Naive thymus-derived CD8-positive, alpha-beta T cell (primary cell): ENCODE data around the gene KRT10. TPM values are rescaled to one million over a fixed set of nuclear protein-coding genes. Genes with fewer than 3 reads are reported as not detected.
"Not testable (repeated sequence)": the region's sequence is repeated elsewhere in the genome, so short reads cannot be mapped to it uniquely, and the experiment has no call there.

Experiments
- ATAC-seq, 2 donors: fragments of 150-1000 bp; cut with Tn5 transposase in 1 of 2; sonication (Bioruptor Pico), chemical (Tn5 transposase) in 1 of 2; 1 replicate in 1 of 2; 2 replicates in 1 of 2; pipeline ENCODE4 v1.10.0; 2021; ENCODE audit warnings: mild to moderate bottlenecking in 2 of 2, moderate library complexity in 2 of 2
- POLR2A ChIA-PET: fragments of 350-600 bp; sonication (Branson Sonifier 250); formaldehyde crosslinking; loops from one replicate; lab custom pipeline; 2021; ENCODE audit warnings: antibody characterized with exemption; lab: Charles Lee
- DNase-seq, 10 donors: peaks; one replicate each; pipeline versions ENCODE4 v3.0.0 to v3.0.0-alpha.2; 2020 to 2022
- H3K27ac Mint-ChIP-seq, 10 donors: one replicate each; pipeline ENCODE4 v1.8.0; 2020 to 2022; ENCODE audit warnings: mild to moderate bottlenecking in 10 of 10, mixed read lengths in 10 of 10, moderate library complexity in 4 of 10, inconsistent platforms in 1 of 10
- H3K27me3 Mint-ChIP-seq, 5 donors: one replicate each; pipeline ENCODE4 v1.8.0; 2021 to 2022; ENCODE audit warnings: mixed read lengths in 5 of 5
- H3K36me3 Mint-ChIP-seq, 3 donors: one replicate each; pipeline ENCODE4 v1.8.0; 2020 to 2022; ENCODE audit warnings: mixed read lengths in 3 of 3, mild to moderate bottlenecking in 2 of 3, inconsistent platforms in 1 of 3
- H3K4me1 Mint-ChIP-seq, 4 donors: one replicate each; pipeline ENCODE4 v1.8.0; 2021 to 2022; ENCODE audit warnings: mixed read lengths in 4 of 4
- H3K4me3 Mint-ChIP-seq, 10 donors: one replicate each; pipeline ENCODE4 v1.8.0; 2020 to 2022; ENCODE audit warnings: mild to moderate bottlenecking in 10 of 10, mixed read lengths in 10 of 10, moderate library complexity in 6 of 10, inconsistent platforms in 1 of 10
- H3K9me3 Mint-ChIP-seq, 9 donors: one replicate each; pipeline ENCODE4 v1.8.0; 2020 to 2022; ENCODE audit warnings: mixed read lengths in 9 of 9, mild to moderate bottlenecking in 3 of 9, inconsistent platforms in 1 of 9, moderate library complexity in 1 of 9
- polyA plus RNA-seq, 3 donors: library from polyadenylated mRNA; unstranded; fragments of 300-500 nt; fragmentation: Illumina TruSeq; gene quantifications; one replicate each; pipeline ENCODE4 v1.2.3, GENCODE V29; 2021
- total RNA-seq, 8 experiments: library from RNA in 2 of 8; stranded (reverse) in 2 of 8; gene quantifications; one replicate each; pipeline ENCODE4 v1.2.3 and lab custom pipeline; 2021 to 2026

KRT10 gene
- total RNA-seq (10 to 100 TPM; 47.8 to 53.7 TPM), polyA plus RNA-seq (100 to 1,000 TPM; 185 to 239 (median 204) TPM), total RNA-seq (lab: John Stamatoyannopoulos, UW) (5.9 to 17.0 (median 11.6) reads per million in 6 experiments)

DNA sequence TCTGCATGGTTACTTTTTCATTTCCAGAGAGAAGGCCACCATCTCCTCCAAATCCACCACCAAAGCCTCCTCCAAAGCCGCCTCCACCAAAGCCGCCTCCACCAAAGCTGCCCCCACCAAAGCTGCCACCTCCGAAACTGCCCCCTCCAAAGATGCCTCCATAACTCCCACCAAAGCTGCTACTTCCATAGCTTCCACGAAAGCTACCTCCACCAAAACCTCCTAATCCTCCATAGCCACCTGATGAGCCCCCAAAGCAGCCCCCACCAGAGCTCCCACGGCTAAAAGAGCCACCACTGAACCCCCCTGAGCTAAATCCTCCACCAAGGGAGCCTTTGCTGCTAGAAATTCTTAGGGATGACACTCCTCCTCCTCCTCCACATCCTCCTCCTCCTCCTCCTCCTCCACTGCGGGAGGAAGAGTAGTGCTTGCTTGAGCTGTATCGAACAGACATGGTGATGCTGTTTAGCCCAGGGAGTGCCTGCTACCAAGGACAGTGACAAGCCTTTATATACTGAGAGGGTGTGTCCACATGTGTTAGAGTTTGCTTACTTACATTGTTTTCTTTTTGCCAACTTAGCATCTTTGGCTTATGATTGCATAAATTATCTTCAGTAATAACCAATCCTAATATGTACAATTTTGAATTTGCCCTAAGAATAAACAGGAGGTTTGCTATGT, at the start of gene KRT10:
Gene KRT10, minus strand, starts transcription at position 483 of the 681 bp plus-strand sequence. Its CDS starts 29 bp downstream, at position 454.
- POLR2A ChIA-PET = no interaction called here
- DNase-seq = no peak
- Mint-ChIP-seq H3K4me3 (no peak within 1 kb of the TSS), H3K36me3 (peaks cover 11 to 45% (median 31%) of the 10 kb centered on the region in 3 donors), H3K27me3 (peaks cover 4 to 21% (median 9%) of the 10 kb centered on the region in 5 donors), H3K4me1 (peaks cover 11 to 27% (median 19%) of the 10 kb centered on the region in 4 donors), H3K27ac (peak within 1 kb of the TSS in 1 of 10 donors; percentile 8), H3K9me3 (peaks cover 0 to 14% (median 0%) of the 10 kb centered on the region in 9 donors)
- no peak for ATAC-seq

DNA sequence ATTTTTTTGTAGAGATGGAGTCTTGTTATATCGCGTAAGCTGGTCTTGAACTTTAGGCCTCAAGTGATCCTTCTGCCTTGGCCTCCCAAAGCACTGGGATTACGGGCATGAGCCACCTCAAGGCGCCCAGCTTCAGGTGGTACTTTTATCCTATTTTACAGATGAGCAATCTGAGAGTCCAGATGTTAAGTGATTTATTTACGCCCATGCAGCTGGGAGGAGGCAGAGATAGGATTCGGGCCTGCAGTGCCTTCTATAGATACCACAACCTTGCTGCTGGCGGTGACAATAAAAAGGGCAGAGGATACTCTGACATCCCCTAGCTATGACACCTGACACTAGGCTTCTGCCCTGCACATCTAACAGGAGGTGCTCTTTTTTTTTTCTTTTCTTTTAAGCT, 48.9 kb upstream of the KRT10 start:
- DNase-seq (no peak), ATAC-seq (no peak)
- no peaks in the 10 kb centered on the region for H3K4me1 Mint-ChIP-seq
- H3K27ac Mint-ChIP-seq = no peak overlapping the region
- H3K36me3 Mint-ChIP-seq = no peaks in the 10 kb centered on the region
- H3K4me3 Mint-ChIP-seq = no peak overlapping the region
- peaks cover 9 to 30% (median 23%) of the 10 kb centered on the region in 5 donors for H3K27me3 Mint-ChIP-seq
- POLR2A ChIA-PET = interaction anchor here (0.6 kb wide), 1 partner anchor 412 kb away, joined by 3 read pairs; no protein-coding TSS in a partner anchor
- no peaks in the 10 kb centered on the region for H3K9me3 Mint-ChIP-seq

DNA sequence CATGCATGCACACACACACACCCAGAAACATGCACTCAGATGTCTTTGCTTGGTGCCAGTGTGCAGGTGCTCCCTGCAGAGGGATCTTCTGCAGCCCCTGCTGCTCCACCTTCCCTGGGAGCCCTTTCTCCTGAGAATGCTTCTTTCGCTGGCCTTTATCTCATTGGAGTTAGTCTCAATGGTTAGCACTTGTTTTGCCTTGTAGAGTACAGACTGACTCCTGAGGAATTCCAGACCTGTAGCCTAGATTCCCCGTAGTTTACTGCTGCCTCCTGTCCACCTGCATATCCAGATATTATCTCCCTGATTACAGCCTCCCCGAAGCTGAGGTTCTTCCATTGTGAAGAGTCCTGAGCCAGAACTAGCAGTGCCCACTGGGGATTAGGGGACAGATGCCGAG, 47.7 kb upstream of the KRT10 start:
- Mint-ChIP-seq H3K9me3 (no peaks in the 10 kb centered on the region), H3K27me3 (peaks cover 9 to 37% (median 24%) of the 10 kb centered on the region in 5 donors), H3K36me3 (no peaks in the 10 kb centered on the region), H3K27ac (no peak overlapping the region), H3K4me3 (no peak overlapping the region), H3K4me1 (no peaks in the 10 kb centered on the region)
- POLR2A ChIA-PET = no interaction called here
- ATAC-seq = no peak
- DNase-seq = no peak

DNA sequence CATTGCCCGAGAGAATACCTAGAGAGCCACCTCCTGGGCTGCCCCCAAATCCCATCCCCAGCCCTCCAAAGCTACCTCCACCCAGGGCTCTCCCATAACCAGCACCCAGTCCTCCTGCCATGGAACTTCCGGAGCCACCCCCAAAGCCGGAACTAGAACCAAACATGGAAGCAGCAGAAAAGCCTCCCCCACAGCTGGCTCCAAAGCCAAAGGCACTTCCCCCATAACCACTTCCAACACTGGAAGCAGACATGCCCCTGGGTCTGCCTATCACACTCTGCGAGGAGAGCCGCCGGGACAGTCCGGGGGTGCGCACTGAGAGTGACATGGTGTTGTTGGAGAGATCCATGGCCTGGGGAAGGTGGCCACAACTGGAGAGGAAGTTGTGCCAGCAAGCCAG, 44.4 kb upstream of the KRT10 start, which contains the start of gene KRT12:
Gene KRT12, minus strand, starts transcription at position 386 of the 400 bp plus-strand sequence. Its CDS starts 37 bp downstream, at position 349.
- ATAC-seq = no peak
- DNase-seq = no peak
- POLR2A ChIA-PET = no interaction called here
- Mint-ChIP-seq H3K27ac (no peak within 1 kb of the TSS), H3K36me3 (no peaks in the 10 kb centered on the region), H3K4me3 (no peak within 1 kb of the TSS), H3K27me3 (peaks cover 7 to 37% (median 29%) of the 10 kb centered on the region in 5 donors), H3K4me1 (no peaks in the 10 kb centered on the region), H3K9me3 (no peaks in the 10 kb centered on the region)

DNA sequence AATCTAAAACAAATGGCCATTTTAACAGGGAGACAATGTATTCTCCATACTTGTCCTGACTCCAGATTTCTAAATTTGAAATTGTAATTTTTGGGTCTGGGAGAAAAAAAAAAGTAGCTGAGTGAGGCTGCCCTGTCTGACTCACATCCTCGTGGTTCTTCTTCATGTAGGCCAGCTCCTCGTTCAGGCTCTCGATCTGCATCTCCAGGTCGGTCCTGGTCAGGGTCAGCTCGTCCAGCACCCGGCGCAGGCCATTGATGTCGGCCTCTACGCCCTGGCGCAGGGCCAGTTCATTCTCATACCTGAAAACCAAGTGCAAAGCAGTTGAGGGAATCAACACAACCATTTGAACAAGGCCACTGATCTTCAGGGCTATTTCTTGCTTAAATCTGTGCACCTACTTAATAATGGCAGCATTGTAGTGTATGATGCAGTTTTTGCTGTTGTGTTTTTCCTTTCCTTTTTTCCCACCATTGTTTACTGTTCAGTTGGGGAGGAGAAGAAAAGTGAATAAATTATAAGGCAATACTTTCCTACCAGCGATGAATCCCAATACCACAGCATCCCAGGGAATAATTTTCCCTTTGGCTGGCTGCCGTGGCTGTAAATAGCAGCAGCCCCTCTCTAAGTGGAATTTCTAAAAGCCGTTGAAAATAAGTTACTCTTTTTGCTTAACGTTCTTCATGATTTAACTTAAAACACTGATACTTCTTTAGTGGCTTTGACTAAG, 42.4 kb upstream of the KRT10 start:
- POLR2A ChIA-PET = interaction anchor here (0.6 kb wide), 1 partner anchor 17 kb away, joined by 4 read pairs; no protein-coding TSS in a partner anchor
- H3K27ac Mint-ChIP-seq = no peak overlapping the region
- no peak for ATAC-seq

DNA sequence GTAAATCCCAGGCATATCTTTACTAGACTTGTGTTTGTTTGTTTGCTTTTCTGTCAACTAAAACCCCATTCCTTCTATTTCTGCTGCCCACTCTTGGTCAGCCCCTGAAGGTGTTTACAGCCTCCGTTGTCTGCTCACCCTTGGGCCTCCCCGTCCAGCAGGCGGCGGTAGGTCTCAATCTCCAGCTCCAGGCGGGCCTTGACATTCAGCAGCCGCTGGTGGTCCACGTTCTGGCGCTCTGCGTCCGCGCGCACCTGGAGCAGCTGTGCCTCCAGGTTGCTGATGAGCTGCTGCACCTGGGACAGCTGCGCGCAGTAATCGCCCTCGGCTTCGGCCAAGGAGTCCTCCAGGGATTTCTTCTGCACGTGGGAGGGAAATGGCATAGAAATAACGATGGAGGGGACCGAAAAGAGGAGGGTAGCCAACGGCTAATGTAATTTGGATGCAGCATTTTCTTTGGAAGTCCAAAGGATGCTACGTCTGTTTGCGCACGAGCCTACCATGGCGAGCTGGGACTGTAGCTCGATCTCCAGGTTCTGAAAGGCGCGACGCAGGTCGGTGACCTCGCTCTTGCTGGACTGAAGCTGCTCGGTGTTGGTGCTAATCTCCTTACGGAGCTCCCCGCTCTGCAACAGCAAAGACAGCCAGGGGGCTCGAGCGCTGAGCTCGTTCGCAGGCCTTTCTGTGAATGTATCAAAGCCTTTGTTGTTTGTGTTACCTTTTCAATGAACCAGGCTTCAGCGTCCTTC, 40.7 kb upstream of the KRT10 start:
- Mint-ChIP-seq H3K4me3 (no peak overlapping the region), H3K27me3 (peaks cover 2 to 29% (median 25%) of the 10 kb centered on the region in 5 donors), H3K27ac (no peak overlapping the region), H3K36me3 (no peaks in the 10 kb centered on the region), H3K9me3 (no peaks in the 10 kb centered on the region), H3K4me1 (no peaks in the 10 kb centered on the region)
- POLR2A ChIA-PET = no interaction called here
- DNase-seq = no peak
- no peak for ATAC-seq

More for the DNA sequence above, 42.4 kb upstream of the KRT10 start:
- no peak overlapping the region for H3K4me3 Mint-ChIP-seq
- H3K27me3 Mint-ChIP-seq = peaks cover 2 to 29% (median 23%) of the 10 kb centered on the region in 5 donors
- H3K9me3 Mint-ChIP-seq = no peaks in the 10 kb centered on the region
- no peak for DNase-seq
- H3K4me1 Mint-ChIP-seq = no peaks in the 10 kb centered on the region
- H3K36me3 Mint-ChIP-seq = no peaks in the 10 kb centered on the region

DNA sequence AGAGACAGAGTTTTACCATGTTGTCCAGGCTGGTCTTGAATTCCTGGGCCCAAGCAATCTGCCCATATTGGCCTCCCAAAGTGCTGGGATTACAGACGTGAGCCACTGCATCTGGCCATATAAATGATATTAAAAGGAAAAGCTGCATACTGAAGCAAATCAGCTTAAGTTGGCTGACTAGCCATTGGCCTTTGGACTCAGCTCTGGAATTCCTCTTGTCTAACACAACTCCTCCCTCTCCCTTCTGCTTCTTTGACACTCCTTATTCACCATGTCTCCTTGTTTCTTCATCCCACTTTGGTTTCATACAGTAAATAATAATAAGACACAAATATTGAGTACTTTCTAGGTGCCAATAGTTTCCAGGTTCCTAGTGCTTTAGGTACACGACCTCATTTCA, 37.1 kb upstream of the KRT10 start:
- ATAC-seq (no peak), DNase-seq (no peak)
- POLR2A ChIA-PET = no interaction called here
- H3K36me3 Mint-ChIP-seq = no peaks in the 10 kb centered on the region
- H3K27me3 Mint-ChIP-seq = peaks cover 0 to 22% (median 17%) of the 10 kb centered on the region in 5 donors
- peaks cover 0 to 2% (median under 1%) of the 10 kb centered on the region in 4 donors for H3K4me1 Mint-ChIP-seq
- no peak overlapping the region for H3K4me3 Mint-ChIP-seq
- H3K27ac Mint-ChIP-seq = no peak overlapping the region
- no peaks in the 10 kb centered on the region for H3K9me3 Mint-ChIP-seq

DNA sequence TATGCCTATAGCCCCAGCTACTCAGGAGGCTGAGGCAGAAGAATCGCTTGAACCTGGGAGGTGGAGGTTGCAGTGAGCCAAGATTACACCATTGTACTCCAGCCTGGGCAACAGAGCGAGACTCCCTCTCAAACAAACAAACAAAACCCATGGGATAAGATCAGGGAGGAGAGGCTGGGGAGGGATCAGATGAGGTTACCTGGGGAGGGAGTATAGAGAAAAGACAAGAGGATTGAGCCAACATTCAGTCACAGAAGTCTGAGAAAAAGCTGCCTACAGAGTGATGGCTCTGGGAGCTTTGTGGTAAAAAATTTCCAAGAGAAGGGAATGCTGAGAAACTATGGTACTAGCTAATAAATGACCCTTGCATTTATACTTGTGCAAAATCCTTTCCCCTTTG, 36.3 kb upstream of the KRT10 start:
- H3K27me3 Mint-ChIP-seq = peaks cover 0 to 25% (median 16%) of the 10 kb centered on the region in 5 donors
- not testable (repeated sequence) for DNase-seq, H3K36me3 Mint-ChIP-seq, H3K9me3 Mint-ChIP-seq, H3K4me1 Mint-ChIP-seq, H3K4me3 Mint-ChIP-seq, ATAC-seq
- peak overlapping the region in 1 of 10 donors; percentile 29 for H3K27ac Mint-ChIP-seq
- POLR2A ChIA-PET = interaction anchor here (0.6 kb wide), 1 partner anchor 246 kb away, joined by 3 read pairs; no protein-coding TSS in a partner anchor

DNA sequence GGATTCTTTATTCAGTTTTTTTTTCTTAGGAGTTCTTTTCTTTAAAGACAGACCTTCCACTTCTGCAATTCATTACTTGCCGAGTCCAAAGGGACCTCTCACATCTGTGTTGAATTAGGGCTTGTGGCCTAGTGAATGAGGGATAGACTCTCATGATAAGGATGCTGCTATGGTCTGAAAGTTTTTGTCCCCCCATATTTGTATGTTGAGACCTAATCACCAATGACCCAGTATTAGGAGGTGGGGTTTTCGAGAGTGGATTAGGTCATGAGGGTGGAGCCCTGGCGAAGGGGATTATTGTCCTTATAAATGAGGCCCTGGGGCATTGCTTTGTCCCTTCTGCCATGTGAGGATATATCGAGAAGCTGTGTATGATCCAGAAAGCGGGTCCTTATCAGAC, 35.1 kb upstream of the KRT10 start:
- POLR2A ChIA-PET = interaction anchor here (1.0 kb wide), 1 partner anchor 831 kb away, joined by 4 read pairs; the partner anchor contains the start of gene EIF1
- peaks cover 0 to 2% (median under 1%) of the 10 kb centered on the region in 4 donors for H3K4me1 Mint-ChIP-seq
- H3K27ac Mint-ChIP-seq = peak overlapping the region in 2 of 10 donors; percentile 13 to 60
- ATAC-seq (no peak), DNase-seq (no peak)
- no peaks in the 10 kb centered on the region for H3K36me3 Mint-ChIP-seq
- H3K4me3 Mint-ChIP-seq = no peak overlapping the region
- no peaks in the 10 kb centered on the region for H3K9me3 Mint-ChIP-seq
- peaks cover 1 to 30% (median 14%) of the 10 kb centered on the region in 5 donors for H3K27me3 Mint-ChIP-seq

DNA sequence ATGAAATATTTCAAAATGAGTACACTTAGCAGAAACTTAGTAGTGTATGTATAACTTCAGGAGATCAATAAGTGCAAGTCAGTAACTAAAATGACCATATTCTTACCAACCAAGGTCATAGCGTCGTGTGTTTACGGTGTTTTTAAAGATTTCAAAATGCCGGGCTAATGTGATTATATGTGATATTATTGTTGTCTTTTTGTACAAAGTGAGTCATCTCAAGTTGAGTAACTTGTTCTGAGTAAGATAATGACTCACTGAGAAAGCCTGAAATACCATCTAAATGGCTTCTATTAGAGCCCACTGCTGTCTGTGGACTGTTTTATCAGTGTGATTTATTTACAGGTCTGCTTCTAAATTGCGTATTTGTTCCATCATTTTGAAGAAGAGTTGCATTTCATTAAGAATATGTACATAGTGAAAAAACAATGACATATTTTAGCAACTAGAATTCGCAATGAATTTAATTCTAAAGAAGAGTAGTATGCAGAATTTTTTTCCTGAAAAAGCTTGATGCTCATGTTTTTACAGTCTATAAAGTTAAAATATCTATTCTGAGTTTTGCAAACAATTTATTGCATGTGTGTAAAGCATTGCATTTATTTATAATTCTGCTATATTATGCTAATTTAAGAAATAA, 31.9 kb upstream of the KRT10 start:
- DNase-seq = no peak
- no peak for ATAC-seq
- POLR2A ChIA-PET = interaction anchor here (1.0 kb wide), 1 partner anchor 239 kb away, joined by 3 read pairs; no protein-coding TSS in a partner anchor
- no peak overlapping the region for H3K4me3 Mint-ChIP-seq
- no peaks in the 10 kb centered on the region for H3K36me3 Mint-ChIP-seq
- H3K4me1 Mint-ChIP-seq = peaks cover 0 to 2% (median under 1%) of the 10 kb centered on the region in 4 donors
- H3K9me3 Mint-ChIP-seq = no peaks in the 10 kb centered on the region
- peaks cover 13 to 37% (median 23%) of the 10 kb centered on the region in 5 donors for H3K27me3 Mint-ChIP-seq
- H3K27ac Mint-ChIP-seq = no peak overlapping the region

DNA sequence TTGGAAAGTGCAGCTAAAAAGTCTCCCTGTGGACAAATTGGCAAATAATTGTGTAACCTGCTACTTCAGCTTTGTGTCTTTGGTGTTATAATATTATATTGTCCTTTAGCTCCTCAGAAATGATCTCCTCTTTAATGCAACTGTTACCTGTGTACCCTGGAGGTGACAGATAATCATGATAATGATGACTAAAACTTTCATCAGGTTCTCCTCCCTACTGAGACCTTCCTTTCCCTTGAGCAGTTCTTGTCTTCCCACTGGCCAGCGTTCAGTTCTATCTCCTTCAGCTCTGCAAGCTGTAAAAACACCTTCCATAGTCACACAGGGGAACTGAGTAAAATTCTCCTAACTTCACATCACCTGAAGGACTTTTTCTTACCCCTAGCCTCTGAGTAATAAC, 29.9 kb upstream of the KRT10 start:
- no peaks in the 10 kb centered on the region for H3K36me3 Mint-ChIP-seq
- no peak overlapping the region for H3K27ac Mint-ChIP-seq
- ATAC-seq (no peak), DNase-seq (no peak)
- peaks cover 13 to 42% (median 24%) of the 10 kb centered on the region in 5 donors for H3K27me3 Mint-ChIP-seq
- H3K9me3 Mint-ChIP-seq = no peaks in the 10 kb centered on the region
- H3K4me1 Mint-ChIP-seq = peaks cover 0 to 2% (median under 1%) of the 10 kb centered on the region in 4 donors
- H3K4me3 Mint-ChIP-seq = no peak overlapping the region
- POLR2A ChIA-PET = no interaction called here
